HG03196 (cell line): Measurements from ENCODE around the gene SCD5.

Experiments used
- ATAC-seq: cut with Tn5 transposase; IDR thresholded peaks from one replicate; pipeline ENCODE4 v1.9.1; 2021; ENCODE audit not compliant: unreplicated experiment

Gene SCD5

GRCh38 chr4:82697561-82697960 lies 101.0 kb downstream of the SCD5 start:
- ATAC-seq = no peak

GRCh38 chr4:82696117-82696860 lies 102.3 kb downstream of the SCD5 start:
- ATAC-seq = no peak

- no peak for ATAC-seq
These were observed 103.7 kb downstream of the SCD5 start for GRCh38 chr4:82694892-82695291.

GRCh38 chr4:82694046-82694445 lies 104.5 kb downstream of the SCD5 start:
- no peak for ATAC-seq

GRCh38 chr4:82692101-82692780 lies 106.4 kb downstream of the SCD5 start:
- ATAC-seq = no peak

GRCh38 chr4:82691431-82691830 lies 107.2 kb downstream of the SCD5 start:
- no peak for ATAC-seq

GRCh38 chr4:82688091-82688795 lies 110.4 kb downstream of the SCD5 start:
- no peak for ATAC-seq

GRCh38 chr4:82687531-82687930 lies 111.1 kb downstream of the SCD5 start:
- no peak for ATAC-seq

GRCh38 chr4:82681754-82682153 lies 116.8 kb downstream of the SCD5 start:
- ATAC-seq = no peak

- no peak for ATAC-seq
These were observed 117.8 kb downstream of the SCD5 start for GRCh38 chr4:82680834-82681233.

GRCh38 chr4:82679531-82679930 lies 119.1 kb downstream of the SCD5 start:
- no peak for ATAC-seq

- ATAC-seq = no peak
These were observed 120.5 kb downstream of the SCD5 start for GRCh38 chr4:82678051-82678450.

GRCh38 chr4:82677327-82677726 lies 121.3 kb downstream of the SCD5 start:
- no peak for ATAC-seq

- no peak for ATAC-seq
These were observed 130.7 kb downstream of the SCD5 start for GRCh38 chr4:82667761-82668480.

GRCh38 chr4:82666970-82667665 lies 131.5 kb downstream of the SCD5 start:
- no peak for ATAC-seq

- ATAC-seq = no peak
These were observed 137.2 kb downstream of the SCD5 start for GRCh38 chr4:82661181-82661992.

- no peak for ATAC-seq
These were observed 146.5 kb downstream of the SCD5 start for GRCh38 chr4:82652062-82652461.

GRCh38 chr4:82650868-82651267 lies 147.7 kb downstream of the SCD5 start:
- ATAC-seq = no peak

GRCh38 chr4:82648356-82648755 lies 150.2 kb downstream of the SCD5 start:
- ATAC-seq = no peak
